HG03575 (cell line): Measurements from ENCODE around the gene ZNF831.

Experiments
- ATAC-seq: cut with Tn5 transposase; IDR thresholded peaks from one replicate; pipeline ENCODE4 v1.9.1; 2021; ENCODE audit not compliant: unreplicated experiment, insufficient number of reproducible peaks, low FRiP score; ENCODE audit errors: extremely low read depth

ZNF831 gene

GRCh38 chr20:59153355-59153681, 10.3 kb upstream of the ZNF831 start:
- ATAC-seq, result no peak

GRCh38 chr20:59153832-59154231, 9.8 kb upstream of the ZNF831 start:
- no peak for ATAC-seq

GRCh38 chr20:59154317-59155013, 9.2 kb upstream of the ZNF831 start:
- ATAC-seq, result no peak

GRCh38 chr20:59157064-59157463, 6.6 kb upstream of the ZNF831 start:
- no peak for ATAC-seq

- ATAC-seq, result no peak
Observed at GRCh38 chr20:59157531-59157930, 6.1 kb upstream of the ZNF831 start.

- no peak for ATAC-seq
Observed at GRCh38 chr20:59157961-59158541, 5.6 kb upstream of the ZNF831 start.

DNA sequence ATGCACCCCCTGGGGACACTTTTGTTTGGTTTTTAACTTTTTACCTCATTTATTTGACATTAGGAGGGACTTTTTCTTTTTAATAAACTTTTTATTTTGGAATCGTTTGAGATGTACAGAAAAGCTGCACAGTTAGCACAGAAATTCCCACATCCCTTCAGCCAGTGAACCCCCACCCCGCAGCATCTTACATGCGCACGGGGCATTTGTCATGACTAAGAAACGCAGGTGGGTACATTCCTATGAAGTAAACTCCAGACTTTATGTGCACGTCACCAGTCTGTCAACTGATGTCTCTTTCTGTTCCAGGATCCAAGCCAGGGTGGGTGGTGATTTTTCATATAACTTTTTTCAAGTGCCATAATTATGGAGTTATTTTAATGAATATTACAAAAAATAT, 4.9 kb upstream of the ZNF831 start:
- ATAC-seq, result no peak

- no peak for ATAC-seq
Observed at GRCh38 chr20:59159091-59159490, 4.5 kb upstream of the ZNF831 start.

- ATAC-seq, result no peak
Observed at GRCh38 chr20:59159493-59160376, 3.9 kb upstream of the ZNF831 start.

- ATAC-seq, result no peak
Observed at GRCh38 chr20:59160389-59161115, 3.1 kb upstream of the ZNF831 start.

- ATAC-seq, result no peak
Observed at GRCh38 chr20:59161721-59162120, 1.9 kb upstream of the ZNF831 start.

- ATAC-seq, result no peak
Observed at GRCh38 chr20:59164686-59165391, 1.2 kb downstream of the ZNF831 start.

DNA sequence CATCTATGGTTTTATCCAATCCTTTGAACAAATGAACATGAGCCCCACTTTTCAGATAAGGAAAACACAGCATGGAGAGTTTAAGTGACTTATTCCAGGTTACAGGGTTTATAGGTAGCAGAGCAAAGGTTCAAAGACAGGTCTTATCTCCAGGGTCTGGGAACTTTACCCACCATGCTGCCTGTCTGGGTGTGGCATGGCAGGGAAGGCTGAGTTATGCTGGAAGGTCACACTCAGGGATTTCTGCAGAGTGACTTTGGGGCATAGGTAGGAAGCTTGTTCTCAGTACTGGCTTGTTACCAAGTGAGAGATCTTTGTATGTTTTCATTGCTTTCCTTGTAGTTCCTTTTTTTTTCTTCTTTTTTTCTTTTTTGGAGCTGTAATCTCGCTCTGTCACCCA, 1.8 kb downstream of the ZNF831 start:
- no peak for ATAC-seq

- ATAC-seq, result no peak
Observed at GRCh38 chr20:59165891-59166709, 2.5 kb downstream of the ZNF831 start.

DNA sequence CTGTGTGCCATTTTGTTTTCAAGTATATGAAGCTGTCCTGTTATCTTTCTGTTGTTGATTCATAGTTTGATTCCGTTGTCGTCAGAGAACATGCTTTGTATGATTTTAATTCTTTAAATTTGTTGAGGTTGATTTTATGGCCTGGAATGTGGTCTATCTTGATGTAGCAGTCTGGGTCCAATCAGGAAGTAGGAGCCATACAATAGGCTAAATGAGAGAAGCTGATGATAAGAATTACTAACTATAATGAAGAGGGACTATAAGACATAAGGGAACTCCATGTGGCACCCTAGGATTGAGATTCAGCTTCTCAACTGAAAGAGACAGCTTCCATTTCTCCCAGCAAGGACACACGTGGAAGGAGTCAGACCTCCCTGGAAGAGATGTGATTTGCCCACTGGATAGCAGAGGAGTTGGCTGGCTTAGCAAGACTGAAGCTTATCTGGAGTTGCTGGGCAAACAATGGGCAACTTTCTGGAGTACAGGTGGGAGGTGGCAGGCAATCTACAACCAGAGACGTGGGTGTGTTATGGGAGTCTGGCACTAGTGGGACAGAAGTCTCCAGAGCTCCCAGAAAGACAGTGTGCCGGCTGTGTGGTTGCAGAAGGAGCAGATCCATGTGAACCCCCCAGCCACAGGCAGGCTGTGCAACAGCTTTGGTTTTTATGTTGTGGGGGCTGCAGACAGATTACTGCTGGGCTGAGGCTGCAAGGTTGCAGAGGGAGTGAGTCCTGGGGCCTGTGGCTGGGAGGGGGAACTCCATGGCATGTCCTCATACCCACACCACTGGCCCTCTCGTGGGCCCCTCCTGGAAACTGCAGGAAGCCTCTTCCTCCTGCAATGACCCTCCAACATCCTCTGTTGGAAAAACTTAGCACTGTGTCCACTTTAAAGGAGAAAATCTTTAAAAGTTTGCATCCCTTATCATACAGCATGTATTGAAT, 7.1 kb downstream of the ZNF831 start:
- ATAC-seq, result no peak

DNA sequence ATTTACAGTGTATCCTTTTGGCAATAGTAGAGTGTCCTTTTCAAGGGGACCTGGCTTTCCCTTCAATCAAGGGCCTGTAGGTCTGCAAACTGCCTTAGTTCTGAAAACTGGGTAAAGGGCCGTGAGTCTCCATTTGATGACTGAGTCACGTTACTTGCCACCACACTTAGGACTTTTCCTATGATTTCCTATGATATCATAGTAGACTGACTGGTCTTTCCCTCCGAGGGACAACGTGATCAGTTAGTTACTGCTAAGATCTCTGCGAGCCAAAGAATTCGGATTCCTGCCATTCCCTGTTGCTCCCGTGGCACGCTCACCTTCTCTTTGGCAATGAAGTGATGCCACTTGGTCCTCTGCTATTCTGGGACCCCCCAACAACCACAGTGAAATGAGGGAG, 8.4 kb downstream of the ZNF831 start:
- ATAC-seq, result no peak

- ATAC-seq, result no peak
Observed at GRCh38 chr20:59173938-59174491, 10.4 kb downstream of the ZNF831 start.
